GM19397 (cell line): ENCODE results near the gene ROBO2.

Experiments used
- ATAC-seq: cut with Tn5 transposase; IDR thresholded peaks from one replicate; pipeline ENCODE4 v1.9.1; 2021; ENCODE audit warnings: mild to moderate bottlenecking, moderate library complexity; ENCODE audit not compliant: unreplicated experiment

The ROBO2 gene

DNA sequence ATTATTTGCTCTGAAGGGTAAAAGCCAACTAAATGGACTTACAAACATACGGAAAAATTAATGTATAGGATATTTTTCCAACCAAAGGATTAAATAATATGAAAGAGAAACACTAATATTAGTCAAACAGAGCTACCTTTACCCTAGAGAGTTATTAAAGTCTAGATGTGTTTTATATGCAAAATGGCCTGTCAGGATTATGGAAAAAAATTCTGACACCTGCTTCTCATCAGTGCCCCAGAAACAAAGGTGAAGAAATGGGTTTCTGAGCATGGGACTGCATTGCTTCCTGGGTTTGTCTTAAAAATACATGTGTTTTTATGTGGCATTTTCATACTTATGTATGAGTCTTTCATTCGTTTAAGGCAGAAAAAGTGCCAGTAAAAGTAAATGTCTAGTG, 148.3 kb downstream of the ROBO2 start:
- ATAC-seq = no peak

- no peak for ATAC-seq
These were observed 149.4 kb downstream of the ROBO2 start for GRCh38 chr3:77189258-77189657.

DNA sequence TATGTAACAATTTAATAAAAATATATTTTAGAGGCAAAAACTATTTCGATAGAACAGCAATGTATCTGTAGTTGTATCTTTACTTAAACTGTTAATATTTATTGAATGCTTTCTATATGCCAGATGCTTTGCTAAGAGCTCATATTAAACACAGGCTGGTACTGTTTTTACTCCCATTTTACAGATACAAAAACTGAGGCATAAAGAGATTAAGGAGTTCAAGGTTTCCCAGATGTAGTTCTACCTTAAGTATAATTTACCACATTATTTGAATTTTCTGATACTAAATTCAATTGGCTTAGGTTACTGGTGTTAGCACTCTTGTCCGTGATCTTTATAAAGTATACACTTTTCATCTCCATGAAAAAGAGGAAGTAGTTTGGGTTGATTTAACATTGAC, 149.8 kb downstream of the ROBO2 start:
- no peak for ATAC-seq

- no peak for ATAC-seq
These were observed 150.5 kb downstream of the ROBO2 start for GRCh38 chr3:77190374-77190773.

GRCh38 chr3:77191014-77191413, 151.1 kb downstream of the ROBO2 start:
- no peak for ATAC-seq

- ATAC-seq = no peak
These were observed 151.7 kb downstream of the ROBO2 start for GRCh38 chr3:77191640-77192039.

DNA sequence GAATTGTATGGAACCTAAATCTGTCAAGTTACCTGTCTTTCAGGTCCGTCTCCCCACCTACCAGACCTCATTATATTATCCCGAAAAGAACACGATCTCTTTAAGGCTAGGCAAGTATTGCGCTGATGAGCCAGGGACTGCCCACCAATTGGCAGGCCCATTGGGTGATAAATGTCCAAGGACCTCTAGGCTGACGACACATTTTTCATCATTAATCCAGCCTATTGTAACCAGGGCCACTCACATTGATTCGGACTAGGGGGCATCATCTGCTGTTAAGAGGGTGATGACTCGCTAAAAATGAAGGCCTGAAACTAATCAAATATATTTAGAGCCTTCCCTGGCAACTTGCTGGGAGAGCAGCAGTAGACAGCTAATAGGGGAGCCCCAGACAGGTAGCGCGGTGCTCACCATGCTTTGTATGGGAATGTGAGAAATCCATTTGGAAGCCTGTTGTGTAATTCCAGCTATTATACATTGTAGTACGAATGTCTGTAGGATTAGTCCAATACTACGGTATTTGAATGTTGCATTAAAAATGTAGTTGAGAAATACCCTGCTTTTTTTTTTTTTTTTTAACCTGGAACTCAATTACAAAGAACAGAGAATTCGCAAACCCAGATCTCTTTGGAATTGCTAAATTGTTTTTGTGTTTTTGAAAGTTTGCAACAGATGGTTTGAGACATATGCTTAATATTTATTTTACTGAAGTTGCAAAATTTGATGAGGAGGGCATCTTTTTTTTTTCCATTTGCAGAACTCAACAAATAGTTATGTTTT, 156.1 kb downstream of the ROBO2 start:
- ATAC-seq = no peak

GRCh38 chr3:77197408-77197807, 157.5 kb downstream of the ROBO2 start:
- ATAC-seq = no peak

DNA sequence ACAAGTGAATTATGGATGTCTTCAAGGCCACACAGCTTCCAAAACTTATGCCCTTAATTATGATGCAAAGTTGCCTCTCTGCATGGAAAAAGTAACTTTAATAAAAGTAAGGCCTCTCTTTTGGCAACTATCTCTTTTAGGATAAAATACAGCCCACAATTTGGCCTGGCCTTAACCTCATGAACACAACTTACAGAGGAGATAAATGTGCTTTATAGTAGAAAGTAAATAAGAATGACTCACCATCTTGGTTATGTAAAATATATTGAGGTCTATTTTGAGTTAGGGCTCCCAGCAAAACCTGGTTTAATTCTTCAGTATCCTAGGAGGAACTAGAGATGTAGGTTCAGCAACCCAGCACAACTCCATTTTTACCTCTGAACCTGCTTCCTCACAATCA, 164.0 kb downstream of the ROBO2 start:
- ATAC-seq = no peak

DNA sequence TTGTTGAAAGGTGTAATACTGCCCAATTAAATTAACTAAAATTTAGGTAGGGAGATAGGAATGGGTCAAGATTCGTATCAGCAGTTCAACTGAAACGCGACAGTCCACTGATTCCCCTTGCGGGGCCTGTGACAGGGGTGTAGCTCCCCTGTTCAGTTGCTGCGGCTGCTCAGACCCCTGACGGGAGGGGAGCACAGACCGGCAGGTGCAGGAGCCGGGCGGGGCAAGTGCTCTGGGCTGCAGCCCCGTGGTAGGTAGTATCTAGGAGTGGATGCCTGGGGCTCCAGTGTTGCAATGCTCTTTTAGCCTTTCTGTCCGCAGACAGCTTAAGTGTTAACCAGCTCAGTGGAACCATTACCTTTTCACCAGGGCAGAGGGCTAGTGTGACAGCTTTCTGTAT, 164.9 kb downstream of the ROBO2 start:
- no peak for ATAC-seq

- ATAC-seq = no peak
These were observed 167.9 kb downstream of the ROBO2 start for GRCh38 chr3:77207753-77208152.

- no peak for ATAC-seq
These were observed 182.8 kb downstream of the ROBO2 start for GRCh38 chr3:77222701-77223100.

DNA sequence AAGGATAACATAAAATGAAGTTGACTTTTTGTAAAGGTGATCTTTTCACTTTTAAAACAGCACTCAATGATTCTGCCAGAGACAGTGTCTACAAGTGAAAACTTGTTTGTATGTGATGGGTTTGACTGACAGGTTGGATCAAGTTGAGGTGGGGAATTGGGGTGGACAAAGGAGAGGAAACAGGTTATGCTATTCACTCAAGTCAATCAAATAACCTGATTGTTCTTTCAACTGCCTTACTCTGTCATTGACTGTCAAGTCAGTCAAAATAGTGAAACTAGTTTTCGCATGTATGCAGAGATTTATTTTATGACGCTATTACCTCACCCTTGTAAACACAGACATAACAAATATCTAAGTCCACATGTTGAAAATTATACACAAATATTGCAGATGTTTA, 187.7 kb downstream of the ROBO2 start:
- ATAC-seq = no peak

DNA sequence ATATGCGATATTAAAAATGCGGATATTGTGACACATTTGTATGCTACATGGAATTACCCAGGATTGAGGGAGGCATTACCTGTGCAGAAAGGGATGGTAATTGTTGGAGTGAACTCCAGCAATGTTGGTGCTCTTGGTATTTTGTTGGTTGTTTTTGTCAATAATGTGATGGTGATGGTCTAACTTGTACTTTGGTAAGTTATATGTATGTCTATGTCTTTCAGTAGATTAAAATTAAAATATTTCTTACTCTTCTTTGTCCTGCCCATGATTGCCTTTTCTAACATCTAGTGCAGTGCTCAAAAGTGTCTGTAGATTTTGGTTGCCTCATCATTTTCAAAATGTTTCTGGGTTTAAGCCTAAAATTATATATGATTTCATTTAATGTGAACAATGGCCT, 192.7 kb downstream of the ROBO2 start:
- ATAC-seq = no peak

- no peak for ATAC-seq
These were observed 194.1 kb downstream of the ROBO2 start for GRCh38 chr3:77234004-77234403.

DNA sequence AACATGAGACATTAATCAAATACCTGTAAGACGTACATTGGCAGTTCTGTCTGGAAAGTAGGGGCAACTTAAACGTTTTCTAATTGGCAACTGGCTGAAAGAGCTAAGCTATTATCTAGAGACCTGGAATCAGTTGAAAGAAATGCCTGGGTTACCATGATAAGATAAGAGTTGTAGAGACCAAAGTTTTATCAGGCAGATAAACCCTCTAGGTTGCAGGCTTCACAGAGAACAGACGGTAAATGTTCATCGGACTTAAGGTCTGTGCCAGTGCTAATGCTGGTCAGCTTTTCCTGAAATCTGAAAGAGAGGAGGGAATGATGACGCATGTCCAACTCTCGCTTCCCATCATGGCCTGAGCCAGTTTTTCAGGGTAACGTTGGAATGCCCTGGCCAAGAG, 196.2 kb downstream of the ROBO2 start:
- no peak for ATAC-seq

GRCh38 chr3:77240072-77240650, 200.3 kb downstream of the ROBO2 start:
- ATAC-seq = no peak

- no peak for ATAC-seq
These were observed 202.5 kb downstream of the ROBO2 start for GRCh38 chr3:77242371-77242770.

- no peak for ATAC-seq
These were observed 205.1 kb downstream of the ROBO2 start for GRCh38 chr3:77244981-77245380.

GRCh38 chr3:77247061-77247460, 207.2 kb downstream of the ROBO2 start:
- ATAC-seq = no peak

- ATAC-seq = no peak
These were observed 207.9 kb downstream of the ROBO2 start for GRCh38 chr3:77247817-77248216.

DNA sequence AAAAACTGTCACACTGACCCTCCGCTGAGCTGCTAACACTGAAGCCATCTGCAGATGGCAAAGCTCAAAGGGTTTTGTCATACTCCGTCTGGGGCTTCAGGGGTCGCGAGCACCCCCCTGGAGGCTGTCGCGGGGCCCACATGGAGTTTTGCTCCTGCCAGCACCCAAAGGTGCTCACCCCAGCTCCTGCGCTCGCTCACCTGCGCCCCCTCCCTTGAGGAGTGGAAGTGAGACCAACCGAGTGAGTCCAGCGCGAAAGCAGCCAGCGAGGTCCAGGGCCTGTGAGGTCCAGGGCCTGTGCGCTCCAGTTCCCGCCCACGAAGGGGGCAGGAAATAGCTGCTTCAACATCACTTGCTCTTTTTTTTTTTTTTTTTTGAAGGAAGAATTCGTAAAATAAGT, 208.5 kb downstream of the ROBO2 start:
- ATAC-seq = no peak

DNA sequence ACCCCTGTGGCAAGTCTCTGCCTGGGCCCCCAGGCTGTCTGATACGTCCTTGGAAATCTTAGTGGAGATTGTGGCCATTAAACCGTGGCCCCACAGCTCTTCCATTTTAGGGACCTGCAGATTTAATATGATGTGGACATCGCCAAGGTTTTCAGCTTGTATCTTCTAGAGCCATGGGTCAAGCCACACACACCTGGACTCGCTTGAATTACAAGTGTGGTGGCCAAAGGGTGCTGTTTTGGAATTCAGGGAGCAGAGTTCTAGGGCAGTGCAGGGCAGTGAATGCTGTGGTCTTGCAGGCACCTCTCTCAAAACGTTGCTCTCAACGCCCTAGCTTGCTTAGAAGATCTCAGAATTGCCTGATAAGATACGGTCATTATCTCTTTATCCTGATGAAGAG, 211.2 kb downstream of the ROBO2 start:
- ATAC-seq = no peak
